ENCODE results near the gene GPR161.
"Not testable (repeated sequence)": the region's sequence is repeated elsewhere in the genome, so short reads cannot be mapped to it uniquely, and the experiment has no call there.

GPR161 gene

GRCh38 chr1:168136709-168137514, at the start of gene GPR161:
Gene GPR161, minus strand, starts transcription at chr1:168136930. Its CDS starts 32,080 bp downstream, at chr1:168104850.
- peak; percentile 89 for DNase-seq (ENCODE audit: low spot score)

GRCh38 chr1:168181063-168181720, 44.5 kb upstream of the GPR161 start:
- DNase-seq (ENCODE audit: low spot score): not testable (repeated sequence)

GRCh38 chr1:168180148-168180524, 43.4 kb upstream of the GPR161 start:
- no peak for DNase-seq (ENCODE audit: low spot score)

- no peak for DNase-seq (ENCODE audit: low spot score)
Observed at GRCh38 chr1:168179438-168180147, 42.9 kb upstream of the GPR161 start.

GRCh38 chr1:168178638-168179437, 42.1 kb upstream of the GPR161 start, which contains the start of gene TIPRL:
Gene TIPRL, plus strand, starts transcription at chr1:168178962. Its CDS starts 116 bp downstream, at chr1:168179078.
- peak; percentile 97 for DNase-seq (ENCODE audit: low spot score)

DNA sequence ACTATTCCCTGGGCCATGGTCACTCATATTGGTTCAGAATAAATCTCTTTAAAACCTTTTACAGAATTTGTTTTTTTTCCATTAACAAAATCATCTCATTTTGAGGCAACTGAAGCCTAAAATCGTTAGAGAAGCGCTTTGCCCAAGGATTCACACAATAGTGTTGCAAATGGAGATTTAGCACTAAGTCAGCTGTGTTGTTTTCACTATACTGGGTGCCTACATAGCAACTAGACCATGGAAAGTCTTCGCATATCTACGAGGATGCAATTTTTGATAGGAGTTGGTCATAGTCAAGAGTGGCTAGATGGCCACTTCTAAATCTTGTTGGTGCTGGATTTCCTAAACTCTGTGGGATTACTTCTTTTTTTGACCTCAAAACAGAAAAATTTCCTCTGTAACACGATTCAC, 41.5 kb upstream of the GPR161 start:
- DNase-seq (ENCODE audit: low spot score): no peak

DNA sequence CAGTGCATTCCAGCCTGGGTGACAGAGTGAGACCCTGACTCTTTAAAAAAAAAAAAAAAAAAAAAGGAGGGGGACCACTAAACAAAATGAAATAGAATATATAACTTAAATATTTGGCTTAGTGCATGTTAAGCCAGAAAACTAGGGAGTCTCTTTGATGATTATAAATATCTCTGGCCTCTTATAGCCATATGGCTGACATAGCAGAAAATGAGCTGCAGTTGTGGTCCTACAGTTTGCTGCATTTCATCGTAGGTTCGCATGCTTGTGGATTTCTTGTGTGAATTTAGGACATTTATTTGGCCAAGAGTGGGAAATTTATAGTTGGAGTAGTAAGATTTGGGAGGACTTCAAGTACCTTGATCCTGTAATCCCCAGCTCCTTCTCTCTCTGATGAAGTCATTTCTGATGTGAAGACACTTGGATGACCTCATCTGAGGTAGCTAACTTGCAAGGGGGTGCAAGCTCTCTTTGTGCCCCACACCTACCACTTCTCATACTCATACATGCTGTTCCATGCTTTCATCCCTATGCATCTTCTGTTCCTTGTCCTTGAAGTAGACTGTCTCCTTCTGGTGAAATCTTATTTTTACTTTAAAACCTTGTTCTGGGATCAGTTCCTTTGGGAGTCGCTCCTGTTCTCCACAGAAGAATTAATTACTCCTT, 35.7 kb upstream of the GPR161 start:
- no peak for DNase-seq (ENCODE audit: low spot score)

- no peak for DNase-seq (ENCODE audit: low spot score)
Observed at GRCh38 chr1:168170564-168171508, 34.1 kb upstream of the GPR161 start.

- no peak for DNase-seq (ENCODE audit: low spot score)
Observed at GRCh38 chr1:168167806-168168205, 31.1 kb upstream of the GPR161 start.

- no peak for DNase-seq (ENCODE audit: low spot score)
Observed at GRCh38 chr1:168164771-168165170, 28.0 kb upstream of the GPR161 start.

GRCh38 chr1:168163670-168164069, 26.9 kb upstream of the GPR161 start:
- DNase-seq (ENCODE audit: low spot score): no peak

GRCh38 chr1:168161459-168161858, 24.7 kb upstream of the GPR161 start:
- no peak for DNase-seq (ENCODE audit: low spot score)

DNA sequence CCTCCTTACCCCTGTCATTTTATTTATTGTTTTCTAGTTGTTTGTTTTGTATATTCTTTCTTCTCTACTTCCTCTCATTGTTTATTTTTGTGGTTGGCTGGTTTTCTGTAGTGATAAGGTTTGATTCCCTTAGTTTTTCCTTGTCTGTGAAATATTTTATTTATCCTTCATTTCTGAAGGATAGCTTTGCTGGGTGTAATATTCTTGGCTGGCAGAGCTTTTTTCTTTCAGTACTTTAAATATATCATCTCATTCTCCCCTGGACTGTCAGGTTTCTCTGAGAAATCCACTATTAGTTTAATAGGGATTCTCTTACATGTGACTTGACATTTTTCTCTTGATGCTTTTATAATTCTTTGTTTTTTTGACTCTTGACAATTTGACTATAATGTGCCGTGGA, 23.2 kb upstream of the GPR161 start:
- no peak for DNase-seq (ENCODE audit: low spot score)

DNA sequence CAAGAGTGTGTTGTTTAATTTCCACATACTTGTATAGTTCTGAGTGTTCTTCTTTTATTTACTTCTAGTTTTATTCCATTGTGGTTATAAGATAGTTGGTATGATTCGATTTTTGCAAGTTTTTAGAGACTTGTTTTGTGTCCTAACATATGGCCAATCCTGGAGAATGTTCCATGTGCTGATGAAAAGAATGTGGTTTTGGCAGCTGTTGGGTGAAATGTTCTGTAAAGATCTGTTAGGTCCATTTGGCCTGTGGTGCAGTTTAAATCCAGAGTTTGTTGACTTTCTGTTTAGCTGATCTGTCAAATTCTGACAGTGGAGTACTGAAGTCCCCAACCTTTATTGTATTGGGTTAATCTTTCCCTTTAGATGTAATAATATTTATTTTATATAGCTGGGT, 22.5 kb upstream of the GPR161 start:
- DNase-seq (ENCODE audit: low spot score): no peak

DNA sequence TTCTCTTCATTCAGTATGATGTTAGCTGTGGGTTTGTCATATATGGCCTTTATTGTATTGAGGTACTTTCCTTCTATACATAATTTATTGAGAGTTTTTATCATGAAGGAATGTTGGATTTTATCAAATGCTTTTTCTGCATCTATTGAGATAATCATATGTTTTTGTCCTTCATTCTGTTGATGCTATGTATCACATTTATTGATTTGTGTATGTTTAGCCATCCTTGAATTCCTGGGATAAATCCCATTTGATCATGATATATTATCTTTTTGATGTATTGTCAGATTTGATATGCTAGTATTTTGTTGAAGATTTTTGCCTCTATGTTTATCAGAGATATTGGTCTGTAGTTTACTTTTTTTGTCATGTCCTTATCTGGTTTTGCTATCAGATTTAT, 20.9 kb upstream of the GPR161 start:
- no peak for DNase-seq (ENCODE audit: low spot score)

GRCh38 chr1:168155910-168156309, 19.2 kb upstream of the GPR161 start:
- DNase-seq (ENCODE audit: low spot score): no peak

GRCh38 chr1:168154707-168155106, 18.0 kb upstream of the GPR161 start:
- not testable (repeated sequence) for DNase-seq (ENCODE audit: low spot score)

GRCh38 chr1:168151935-168152334, 15.2 kb upstream of the GPR161 start:
- DNase-seq (ENCODE audit: low spot score): no peak

DNA sequence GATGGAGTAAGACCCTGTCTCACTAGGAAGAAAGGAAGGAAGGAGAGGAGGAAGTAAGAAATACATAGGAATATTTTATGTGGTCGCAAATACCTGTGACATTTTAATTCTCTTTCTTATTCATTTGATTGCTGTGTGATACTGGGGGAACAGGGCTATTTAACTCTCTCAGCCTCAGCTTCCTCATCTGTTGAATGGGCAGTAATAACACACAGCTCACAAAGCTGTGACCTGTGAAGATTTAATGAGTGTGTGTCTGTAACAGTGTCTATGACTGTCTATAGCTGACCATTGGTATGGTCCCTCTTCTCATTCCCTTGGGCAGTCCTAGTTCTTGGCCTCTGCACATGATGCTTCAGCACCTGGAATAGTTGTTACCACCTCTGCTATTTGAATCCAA, 13.6 kb upstream of the GPR161 start:
- no peak for DNase-seq (ENCODE audit: low spot score)

GRCh38 chr1:168148916-168149315, 12.2 kb upstream of the GPR161 start:
- DNase-seq (ENCODE audit: low spot score): no peak

Data from ecto neural progenitor cell (in vitro differentiated cells).